Endothelial cell of umbilical vein (primary cell): ENCODE data around the gene DIP2B. TPM values are rescaled to one million over a fixed set of nuclear protein-coding genes. Genes with fewer than 3 reads are reported as not detected.

Experiments used
- BruUV-seq: library from RNA; stranded (reverse); fragments of 400-500 nt; replicated peaks from 2 replicates; lab custom pipeline; 2021; lab: Mats Ljungman, UMichigan
- CTCF ChIA-PET: fragments of 300-600, 350-600 bp; sonication (Branson Sonifier 250); formaldehyde crosslinking; loops from one replicate; lab custom pipeline; 2021; ENCODE audit warnings: antibody characterized with exemption, inconsistent platforms; lab: Charles Lee
- POLR2A ChIA-PET: fragments of 300-600, 350-600 bp; sonication (Branson Sonifier 250); formaldehyde crosslinking; loops from one replicate; lab custom pipeline; 2021; ENCODE audit warnings: antibody characterized with exemption, inconsistent platforms; lab: Charles Lee
- DNase-seq: peaks from one replicate; pipeline ENCODE4 v3.0.0-alpha.2; 2011; ENCODE audit warnings: low read depth, low spot score
- FAIRE-seq: peaks from 2 replicates; lab custom pipeline; 2011; peaks lifted over from hg19 to GRCh38; lab: Jason Lieb, UNC
- H2AFZ ChIP-seq: 2 replicates; pipeline ENCODE4 v1.6.0; 2012; ENCODE audit warnings: low read depth, low read length, control low read depth, inconsistent platforms
- H3K27ac ChIP-seq: 2 replicates; pipeline ENCODE4 v1.5.1; 2011; ENCODE audit warnings: low read depth, mild to moderate bottlenecking, control low read depth, low read length, moderate library complexity; ENCODE audit not compliant: insufficient read depth
- H3K27me3 ChIP-seq, 2 experiments: 2 replicates each; pipeline versions ENCODE4 v1.6.0 to v1.6.1; 2011; ENCODE audit warnings: low read length in 2 of 2, mixed read lengths in 1 of 2; ENCODE audit not compliant: control insufficient read depth in 2 of 2, insufficient read depth in 2 of 2
- H3K36me3 ChIP-seq, 2 experiments: 2 replicates in 1 of 2; 3 replicates in 1 of 2; pipeline ENCODE4 v1.5.1; 2011; ENCODE audit warnings: low read length in 2 of 2, mild to moderate bottlenecking in 1 of 2, moderate library complexity in 1 of 2; ENCODE audit not compliant: control insufficient read depth in 2 of 2, insufficient read depth in 2 of 2; ENCODE audit errors: extremely low read depth in 1 of 2
- H3K4me1 ChIP-seq: 3 replicates; pipeline ENCODE4 v1.5.1; 2011; ENCODE audit warnings: mild to moderate bottlenecking, low read length; ENCODE audit not compliant: control insufficient read depth, insufficient read depth; ENCODE audit errors: extremely low read depth
- H3K4me2 ChIP-seq: 2 replicates; pipeline ENCODE4 v1.6.1; 2011; ENCODE audit warnings: low read length, control low read depth, mixed read lengths; ENCODE audit not compliant: insufficient read depth
- H3K4me3 ChIP-seq, 3 experiments: fragments of 200-600 bp in 1 of 3; sonication (generic), shearing (Covaris generic) in 1 of 3; replicated peaks in 1 of 3; 2 replicates each; pipeline ENCODE4 v1.5.1; 2011 to 2016; ENCODE audit warnings: control low read depth in 3 of 3, low read length in 3 of 3, mild to moderate bottlenecking in 2 of 3, inconsistent platforms in 1 of 3, low read depth in 1 of 3, moderate library complexity in 1 of 3; ENCODE audit not compliant: insufficient read depth in 1 of 3
- H3K79me2 ChIP-seq: 2 replicates; pipeline ENCODE4 v1.6.0; 2012; ENCODE audit warnings: low read length, inconsistent platforms; ENCODE audit not compliant: control insufficient read depth, insufficient read depth
- H3K9ac ChIP-seq: replicated peaks from 2 replicates; pipeline ENCODE3; 2011; ENCODE audit warnings: low read length, control low read depth; ENCODE audit not compliant: insufficient read depth; ENCODE audit errors: extremely low read depth
- H3K9me1 ChIP-seq: replicated peaks from 3 replicates; pipeline ENCODE4 v1.6.0; 2011; ENCODE audit warnings: mild to moderate bottlenecking, low read length; ENCODE audit not compliant: control insufficient read depth, insufficient read depth; ENCODE audit errors: extremely low read depth
- H3K9me3 ChIP-seq: replicated peaks from 2 replicates; pipeline ENCODE4 v1.5.1; 2012; ENCODE audit warnings: low read length, inconsistent platforms; ENCODE audit not compliant: control insufficient read depth, insufficient read depth
- H4K20me1 ChIP-seq: replicated peaks from 2 replicates; pipeline ENCODE3; 2011; ENCODE audit warnings: mild to moderate bottlenecking, low read length; ENCODE audit not compliant: control insufficient read depth, insufficient read depth; ENCODE audit errors: extremely low read depth
- EZH2 ChIP-seq: IDR thresholded peaks from 2 replicates; pipeline ENCODE4 v1.6.1; 2012; ENCODE audit warnings: borderline replicate concordance, low read depth, mild to moderate bottlenecking, moderate library complexity, low read length, inconsistent platforms; ENCODE audit not compliant: severe bottlenecking
- FOS ChIP-seq: IDR thresholded peaks from 2 replicates; pipeline ENCODE4 v1.6.1; 2011; ENCODE audit warnings: mild to moderate bottlenecking, low read length, moderate library complexity, borderline replicate concordance; ENCODE audit not compliant: insufficient read depth
- GATA2 ChIP-seq: IDR thresholded peaks from 2 replicates; pipeline ENCODE4 v1.7.0; 2011; ENCODE audit warnings: low read depth, mild to moderate bottlenecking, moderate library complexity, mixed read lengths, low read length; ENCODE audit not compliant: insufficient read length, insufficient read depth
- JUN ChIP-seq: IDR thresholded peaks from 2 replicates; pipeline ENCODE4 v1.6.1; 2011; ENCODE audit warnings: borderline replicate concordance, low read depth; ENCODE audit not compliant: insufficient read length, insufficient read depth
- MYC ChIP-seq: IDR thresholded peaks from one replicate; pipeline ENCODE4 v1.6.1; 2011; ENCODE audit warnings: mild to moderate bottlenecking, low read depth, low read length
- POLR2A ChIP-seq: IDR thresholded peaks from 2 replicates; pipeline ENCODE4 v1.6.1; 2012; ENCODE audit warnings: low read depth, mild to moderate bottlenecking, control low read depth, low read length
- POLR2AphosphoS5 ChIP-seq: IDR thresholded peaks from 2 replicates; pipeline ENCODE4 v1.6.1; 2012; ENCODE audit warnings: low read depth, mild to moderate bottlenecking, control low read depth, low read length, moderate library complexity; ENCODE audit not compliant: insufficient read depth
- dilution Hi-C: fragments of 300-500 bp; cut with MboI; formaldehyde crosslinking; loops from one replicate; pipeline ENCODE4 v1.15.0; 2019; ENCODE audit warnings: low sequenced_read_pairs; ENCODE audit not compliant: extremely low pct_ligation_motif_present
- intact Hi-C: fragments of 100-400 bp; cut with micrococcal nuclease; formaldehyde crosslinking; loops from one replicate; pipeline ENCODE4 v1.10.0; 2022
- polyA plus RNA-seq, 4 experiments: library from polyadenylated mRNA; depleted of rRNA in 3 of 4; stranded (reverse) in 3 of 4; unstranded in 1 of 4; fragments of >200 nt; gene quantifications; 2 replicates each; pipeline versions ENCODE4 v1.2.1 to v1.2.3, GENCODE V29; 2011 to 2012; ENCODE audit warnings: missing spikeins in 1 of 4
- total RNA-seq: library from RNA; stranded (reverse); gene quantifications from 2 replicates; pipeline ENCODE4 v1.2.3, GENCODE V29; 2021
- TF ChIP-seq, protein P1 (sequence below), 2 donors: IDR thresholded peaks; 1 replicate in 1 of 2; 2 replicates in 1 of 2; pipeline ENCODE4 v1.5.1; 2011; ENCODE audit warnings: low read length in 2 of 2, mild to moderate bottlenecking in 2 of 2, moderate library complexity in 2 of 2, control low read depth in 1 of 2, inconsistent platforms in 1 of 2, low read depth in 1 of 2; ENCODE audit not compliant: insufficient read depth in 1 of 2; ENCODE audit errors: extremely low read depth in 1 of 2
- TF ChIP-seq, protein P2 (sequence below): IDR thresholded peaks from 2 replicates; pipeline ENCODE4 v1.6.1; 2011; ENCODE audit not compliant: insufficient read depth, insufficient read length

The DIP2B gene
- total and polyA plus RNA-seq, 2 donors (not counting 3 experiments of a cell fraction or from before 2014, with no cell fraction given), result 14.5 to 28.0 TPM

DNA sequence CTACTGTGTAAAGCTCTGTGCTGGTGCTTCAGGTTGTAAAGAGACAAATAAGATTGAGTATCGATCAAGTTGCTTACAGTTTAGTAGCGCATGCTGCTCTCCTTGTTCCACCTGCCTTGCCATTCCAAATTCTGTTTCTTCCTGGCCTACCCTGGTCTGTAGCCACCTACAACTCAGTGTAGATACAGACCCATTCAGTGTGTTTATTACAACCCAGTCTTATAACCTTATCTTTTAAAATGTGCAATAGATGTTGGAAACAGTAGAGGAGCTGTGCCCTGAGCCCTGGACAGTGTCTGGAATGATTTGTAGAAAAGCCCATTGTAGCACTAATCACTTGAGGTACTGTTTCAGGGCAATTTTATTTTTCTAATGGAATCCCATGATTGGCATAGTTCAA, 68.5 kb downstream of the DIP2B start:
- Histone ChIP-seq H3K79me2 (peaks cover 31% of the 10 kb centered on the region), H3K9me3 (no peaks in the 10 kb centered on the region), H4K20me1 (peaks cover 7% of the 10 kb centered on the region), H3K4me3 (no peak overlapping the region), H3K27ac (no peak overlapping the region), H3K9ac (no peak overlapping the region), H3K4me1 (peaks cover 13% of the 10 kb centered on the region), H3K27me3 (no peaks in the 10 kb centered on the region), H3K9me1 (no peaks in the 10 kb centered on the region), H3K4me2 (no peak overlapping the region), H3K36me3 (no peaks in the 10 kb centered on the region), H2AFZ (no peak overlapping the region)
- dilution Hi-C loops (no loop called here), intact Hi-C loops (no loop called here)
- no peak for FAIRE-seq
- TF ChIP-seq MYC (no peak), FOS (no peak), EZH2 (no peak), JUN (no peak), POLR2AphosphoS5 (no peak), POLR2A (no peak), GATA2 (no peak)
- TF ChIP-seq, protein P1, sequence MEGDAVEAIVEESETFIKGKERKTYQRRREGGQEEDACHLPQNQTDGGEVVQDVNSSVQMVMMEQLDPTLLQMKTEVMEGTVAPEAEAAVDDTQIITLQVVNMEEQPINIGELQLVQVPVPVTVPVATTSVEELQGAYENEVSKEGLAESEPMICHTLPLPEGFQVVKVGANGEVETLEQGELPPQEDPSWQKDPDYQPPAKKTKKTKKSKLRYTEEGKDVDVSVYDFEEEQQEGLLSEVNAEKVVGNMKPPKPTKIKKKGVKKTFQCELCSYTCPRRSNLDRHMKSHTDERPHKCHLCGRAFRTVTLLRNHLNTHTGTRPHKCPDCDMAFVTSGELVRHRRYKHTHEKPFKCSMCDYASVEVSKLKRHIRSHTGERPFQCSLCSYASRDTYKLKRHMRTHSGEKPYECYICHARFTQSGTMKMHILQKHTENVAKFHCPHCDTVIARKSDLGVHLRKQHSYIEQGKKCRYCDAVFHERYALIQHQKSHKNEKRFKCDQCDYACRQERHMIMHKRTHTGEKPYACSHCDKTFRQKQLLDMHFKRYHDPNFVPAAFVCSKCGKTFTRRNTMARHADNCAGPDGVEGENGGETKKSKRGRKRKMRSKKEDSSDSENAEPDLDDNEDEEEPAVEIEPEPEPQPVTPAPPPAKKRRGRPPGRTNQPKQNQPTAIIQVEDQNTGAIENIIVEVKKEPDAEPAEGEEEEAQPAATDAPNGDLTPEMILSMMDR (IDR thresholded peaks at IDR 0.05; ENCODE audit: extremely low read depth in 1 of 2, insufficient read depth in 1 of 2, low read depth in 1 of 2, low read length in 2 of 2), result no peak
- TF ChIP-seq, protein P2, sequence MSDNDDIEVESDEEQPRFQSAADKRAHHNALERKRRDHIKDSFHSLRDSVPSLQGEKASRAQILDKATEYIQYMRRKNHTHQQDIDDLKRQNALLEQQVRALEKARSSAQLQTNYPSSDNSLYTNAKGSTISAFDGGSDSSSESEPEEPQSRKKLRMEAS, result no peak
- DNase-seq, result no peak
- ChIA-PET POLR2A (no interaction called here), CTCF (interaction anchor here (1.0 kb wide), 1 partner anchor 9 kb away, joined by 4 read pairs; no protein-coding TSS in a partner anchor)
- BruUV-seq, result no TSS peak
